A673 (cell line): Measurements from ENCODE around the gene C9.
"Not testable (repeated sequence)": the region's sequence is repeated elsewhere in the genome, so short reads cannot be mapped to it uniquely, and the experiment has no call there.

Source experiments
- EZH2 ChIP-seq: fragments of 200-600 bp; sonication (generic); IDR thresholded peaks from 2 replicates; pipeline ENCODE4 v1.6.1; 2017; ENCODE audit warnings: borderline replicate concordance, low read depth, mild to moderate bottlenecking, mixed read lengths, antibody characterized with exemption, low read length; ENCODE audit not compliant: poor library complexity, severe bottlenecking
- TF ChIP-seq, protein P1 (sequence below): fragments of 300-800, 200-600 bp; sonication (generic); conservative IDR thresholded peaks from 2 replicates; pipeline ENCODE4 v1.5.1; 2017; ENCODE audit warnings: low read depth, mild to moderate bottlenecking, antibody characterized with exemption, low read length, moderate library complexity, mixed read lengths

- TF ChIP-seq, protein P1, sequence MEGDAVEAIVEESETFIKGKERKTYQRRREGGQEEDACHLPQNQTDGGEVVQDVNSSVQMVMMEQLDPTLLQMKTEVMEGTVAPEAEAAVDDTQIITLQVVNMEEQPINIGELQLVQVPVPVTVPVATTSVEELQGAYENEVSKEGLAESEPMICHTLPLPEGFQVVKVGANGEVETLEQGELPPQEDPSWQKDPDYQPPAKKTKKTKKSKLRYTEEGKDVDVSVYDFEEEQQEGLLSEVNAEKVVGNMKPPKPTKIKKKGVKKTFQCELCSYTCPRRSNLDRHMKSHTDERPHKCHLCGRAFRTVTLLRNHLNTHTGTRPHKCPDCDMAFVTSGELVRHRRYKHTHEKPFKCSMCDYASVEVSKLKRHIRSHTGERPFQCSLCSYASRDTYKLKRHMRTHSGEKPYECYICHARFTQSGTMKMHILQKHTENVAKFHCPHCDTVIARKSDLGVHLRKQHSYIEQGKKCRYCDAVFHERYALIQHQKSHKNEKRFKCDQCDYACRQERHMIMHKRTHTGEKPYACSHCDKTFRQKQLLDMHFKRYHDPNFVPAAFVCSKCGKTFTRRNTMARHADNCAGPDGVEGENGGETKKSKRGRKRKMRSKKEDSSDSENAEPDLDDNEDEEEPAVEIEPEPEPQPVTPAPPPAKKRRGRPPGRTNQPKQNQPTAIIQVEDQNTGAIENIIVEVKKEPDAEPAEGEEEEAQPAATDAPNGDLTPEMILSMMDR = not testable (repeated sequence)
- not testable (repeated sequence) for TF ChIP-seq EZH2
Observed at GRCh38 chr5:39272869-39273231, 91.4 kb downstream of the C9 start.
